ENCODE measurements around the gene VEGFA. TPM values are rescaled to one million over a fixed set of nuclear protein-coding genes. Genes with fewer than 3 reads are reported as not detected.

Gene VEGFA
- total and polyA plus RNA-seq, 5 donors: 163 to 296 (median 246) TPM

DNA sequence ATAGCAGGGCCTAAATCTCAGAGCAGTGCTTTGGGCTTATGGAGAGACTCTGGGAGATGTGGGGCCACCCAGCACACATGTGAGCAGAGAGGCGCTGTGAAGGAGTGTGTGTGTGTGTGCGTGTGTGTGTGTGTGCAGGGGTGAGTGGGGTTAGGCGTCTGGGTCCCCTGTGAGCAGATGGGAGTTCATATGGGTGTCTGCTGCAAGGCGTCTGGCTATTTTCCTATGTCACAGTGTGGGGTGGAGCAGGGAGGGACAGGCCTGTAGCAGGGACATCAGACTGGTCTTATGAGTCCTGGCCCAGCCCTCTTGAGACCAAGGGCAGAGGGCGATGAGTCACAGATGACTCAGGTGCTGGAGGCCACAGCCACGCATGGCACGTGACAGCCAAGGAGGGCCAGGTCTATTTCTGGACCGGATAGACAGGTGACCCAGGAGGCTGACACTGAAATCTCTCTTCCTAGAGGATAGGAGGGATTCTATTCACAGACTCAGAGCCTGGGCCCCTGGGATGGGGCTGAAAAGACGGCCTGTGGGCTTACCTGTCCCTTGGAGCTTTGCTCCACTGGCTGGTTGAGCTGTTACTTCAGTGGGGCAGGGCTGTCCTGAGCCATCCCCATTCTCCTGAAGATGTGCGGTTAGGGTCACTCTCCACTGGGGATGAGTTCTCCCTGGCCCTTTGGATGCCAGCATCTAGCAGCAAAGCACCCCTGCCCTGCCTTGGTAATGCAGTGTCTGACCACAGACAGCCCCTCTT, 28.9 kb downstream of the VEGFA start:
- H3K27ac ChIP-seq (ENCODE audit: low read length): no peak overlapping the region
- intact Hi-C loops (cut with DNase I): no loop called here
- peak; percentile 57 to 66 for ATAC-seq
- peaks cover 4% of the 10 kb centered on the region for H3K4me1 ChIP-seq (ENCODE audit: control insufficient read depth, insufficient read depth, low read length)
- DNase-seq: no peak
- WGBS: 70% methylated on average over 10 of the region's 10 CpGs
- no peak overlapping the region for H3K4me3 ChIP-seq (ENCODE audit: low read length)
- no peaks in the 10 kb centered on the region for H3K9me3 ChIP-seq (ENCODE audit: control insufficient read depth, low read length)
- H3K27me3 ChIP-seq (ENCODE audit: control insufficient read depth, insufficient read depth): no peaks in the 10 kb centered on the region

DNA sequence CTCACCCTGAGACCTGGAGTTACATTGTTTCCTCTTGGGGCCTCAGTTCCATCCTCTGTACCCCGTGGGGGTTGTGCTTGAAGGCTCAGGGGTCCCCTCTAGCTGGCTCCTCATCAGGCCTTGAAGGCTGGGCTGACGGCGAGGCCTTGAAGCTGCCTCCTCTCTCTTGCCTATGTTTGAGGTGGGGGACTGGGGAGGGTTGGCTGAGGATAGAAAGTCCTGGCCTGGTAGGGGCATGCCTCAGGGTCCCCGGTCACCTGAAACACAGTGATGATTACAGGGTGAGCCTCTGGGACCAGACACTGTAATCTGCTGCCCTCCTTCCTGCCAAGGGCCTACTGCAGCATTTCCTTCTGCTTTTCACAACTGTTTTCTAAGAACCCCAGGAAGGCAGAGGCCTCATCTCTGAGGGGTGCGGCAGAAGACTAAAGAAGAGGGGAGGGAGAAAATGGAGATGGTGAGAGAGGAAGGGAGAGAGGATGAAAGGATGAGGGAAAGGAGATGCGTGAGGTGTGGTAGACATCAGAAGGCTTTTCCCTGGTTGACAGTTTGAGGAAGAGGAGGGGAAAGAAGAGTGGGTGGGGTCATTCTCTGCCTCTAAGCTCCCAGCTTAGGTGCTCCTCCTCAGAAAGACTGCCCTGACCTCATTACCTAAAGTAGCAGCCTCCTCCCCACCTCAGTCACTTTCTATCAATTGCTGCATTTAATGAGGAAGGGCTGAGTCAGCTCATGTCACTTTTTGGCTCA, 29.7 kb downstream of the VEGFA start:
- intact Hi-C loops (cut with DNase I): no loop called here

DNA sequence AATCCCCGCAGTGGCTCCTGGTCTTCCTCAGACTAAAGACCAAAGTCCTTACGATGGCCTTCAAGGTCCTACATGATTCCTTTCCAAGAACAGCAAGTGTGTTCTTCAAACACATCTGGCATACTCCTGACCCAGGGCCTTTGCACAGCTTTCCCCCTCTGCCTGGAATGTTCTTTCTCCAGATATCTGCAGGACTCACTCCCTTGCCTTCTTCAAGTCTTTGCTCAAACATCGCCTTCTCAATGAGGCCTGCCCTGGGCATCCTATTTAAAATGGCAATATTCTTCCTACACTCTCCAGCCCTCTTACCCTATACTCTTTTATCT, 30.2 kb downstream of the VEGFA start:
- H3K27me3 ChIP-seq (ENCODE audit: control insufficient read depth, insufficient read depth): no peaks in the 10 kb centered on the region
- no peak for DNase-seq
- intact Hi-C loops (cut with DNase I): no loop called here
- no peak overlapping the region for H3K27ac ChIP-seq (ENCODE audit: low read length)
- H3K9me3 ChIP-seq (ENCODE audit: control insufficient read depth, low read length): no peaks in the 10 kb centered on the region
- WGBS: 78% methylated on average over 3 of the region's 3 CpGs
- H3K4me1 ChIP-seq (ENCODE audit: control insufficient read depth, insufficient read depth, low read length): no peaks in the 10 kb centered on the region
- ATAC-seq: no peak
- no peak overlapping the region for H3K4me3 ChIP-seq (ENCODE audit: low read length)

More for the DNA sequence above, 29.7 kb downstream of the VEGFA start:
- 84% methylated on average over 6 of the region's 6 CpGs for WGBS
- Histone ChIP-seq H3K27ac (ENCODE audit: low read length) (no peak overlapping the region), H3K4me1 (ENCODE audit: control insufficient read depth, insufficient read depth, low read length) (peaks cover 2% of the 10 kb centered on the region), H3K27me3 (ENCODE audit: control insufficient read depth, insufficient read depth) (no peaks in the 10 kb centered on the region), H3K4me3 (ENCODE audit: low read length) (no peak overlapping the region), H3K9me3 (ENCODE audit: control insufficient read depth, low read length) (no peaks in the 10 kb centered on the region)
- DNase-seq: no peak
- no peak for ATAC-seq

DNA sequence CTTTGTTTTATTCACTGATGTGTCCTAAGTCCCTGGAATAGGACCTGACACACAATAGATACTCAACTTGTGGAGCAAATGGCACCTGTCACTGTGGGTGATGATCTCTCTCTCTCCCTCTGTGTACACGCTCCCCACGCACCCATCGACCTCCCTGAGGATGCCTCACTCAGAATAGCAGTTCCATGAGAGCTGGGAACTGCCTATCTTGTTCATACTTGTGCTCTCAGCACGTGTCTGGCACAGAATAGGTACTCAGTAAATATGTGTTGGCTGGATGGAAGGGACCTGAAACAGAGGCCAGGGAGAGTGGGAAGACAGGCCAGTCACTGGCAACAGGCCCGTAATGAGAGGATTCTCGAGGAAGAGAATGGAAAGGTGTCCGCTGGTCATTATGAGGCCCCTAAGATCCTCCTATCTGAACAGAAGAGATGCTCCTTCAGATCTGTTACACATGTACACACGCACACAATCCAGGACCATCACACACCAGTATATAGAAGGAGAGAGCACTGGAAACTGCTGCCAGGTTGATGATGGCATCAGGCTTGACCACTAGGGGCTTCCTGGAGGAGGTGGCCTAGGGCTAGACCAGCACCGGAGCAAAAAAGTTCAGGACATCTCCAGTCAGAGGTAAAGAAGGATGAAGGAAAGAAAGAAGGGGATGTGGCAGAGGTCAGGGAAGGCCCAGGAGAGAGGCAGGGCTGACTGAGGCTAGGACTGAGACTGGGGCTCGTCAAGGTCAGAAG, 30.9 kb downstream of the VEGFA start:
- Histone ChIP-seq H3K27me3 (ENCODE audit: control insufficient read depth, insufficient read depth) (no peaks in the 10 kb centered on the region), H3K4me3 (ENCODE audit: low read length) (no peak overlapping the region), H3K9me3 (ENCODE audit: control insufficient read depth, low read length) (no peaks in the 10 kb centered on the region), H3K4me1 (ENCODE audit: control insufficient read depth, insufficient read depth, low read length) (no peaks in the 10 kb centered on the region), H3K27ac (ENCODE audit: low read length) (peak overlapping the region; percentile 27)
- DNase-seq (peak in 1 of 3 donors; percentile 33), ATAC-seq (peak; percentile 27 to 44)
- WGBS: 78% methylated on average over 10 of the region's 10 CpGs
- intact Hi-C loops (cut with DNase I): no loop called here

DNA sequence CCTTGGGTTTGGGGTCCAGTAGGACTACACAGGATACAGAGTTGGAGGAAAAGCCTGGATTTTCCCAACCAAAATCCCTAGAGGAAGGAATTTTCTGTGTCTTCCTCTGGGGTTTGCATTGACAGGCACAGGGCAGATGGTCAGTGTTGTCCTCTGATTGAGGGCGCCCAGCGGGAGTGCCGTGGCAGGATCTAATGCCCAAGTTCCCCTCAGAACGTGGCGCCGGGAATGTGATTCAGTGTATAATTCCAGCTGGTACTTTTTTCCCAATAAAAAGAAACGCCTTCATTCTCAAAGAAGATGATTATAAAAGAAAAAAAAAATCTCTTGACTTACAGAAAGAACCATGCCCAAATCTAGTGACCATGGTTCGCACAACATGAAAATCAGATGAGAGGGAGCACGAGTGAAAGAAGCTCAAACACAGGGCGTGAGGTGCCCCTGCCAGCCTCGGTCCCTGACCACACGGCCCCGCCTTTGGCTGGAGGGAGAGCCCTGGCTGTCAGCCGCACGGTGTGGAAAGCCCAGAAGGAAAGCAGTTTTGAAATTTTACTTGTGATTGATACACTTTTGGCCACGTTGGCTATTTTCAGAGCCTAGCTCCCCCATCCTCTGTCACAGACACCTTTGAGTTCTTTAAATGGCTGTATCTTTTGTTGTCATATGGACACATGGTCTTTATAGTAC, 31.6 kb downstream of the VEGFA start:
- intact Hi-C loops (cut with DNase I): no loop called here
- ATAC-seq: no peak
- H3K27me3 ChIP-seq (ENCODE audit: control insufficient read depth, insufficient read depth): no peaks in the 10 kb centered on the region
- no peaks in the 10 kb centered on the region for H3K4me1 ChIP-seq (ENCODE audit: control insufficient read depth, insufficient read depth, low read length)
- H3K27ac ChIP-seq (ENCODE audit: low read length): no peak overlapping the region
- H3K9me3 ChIP-seq (ENCODE audit: control insufficient read depth, low read length): no peaks in the 10 kb centered on the region
- no peak overlapping the region for H3K4me3 ChIP-seq (ENCODE audit: low read length)
- DNase-seq: no peak
- 79% methylated on average over 16 of the region's 16 CpGs for WGBS

DNA sequence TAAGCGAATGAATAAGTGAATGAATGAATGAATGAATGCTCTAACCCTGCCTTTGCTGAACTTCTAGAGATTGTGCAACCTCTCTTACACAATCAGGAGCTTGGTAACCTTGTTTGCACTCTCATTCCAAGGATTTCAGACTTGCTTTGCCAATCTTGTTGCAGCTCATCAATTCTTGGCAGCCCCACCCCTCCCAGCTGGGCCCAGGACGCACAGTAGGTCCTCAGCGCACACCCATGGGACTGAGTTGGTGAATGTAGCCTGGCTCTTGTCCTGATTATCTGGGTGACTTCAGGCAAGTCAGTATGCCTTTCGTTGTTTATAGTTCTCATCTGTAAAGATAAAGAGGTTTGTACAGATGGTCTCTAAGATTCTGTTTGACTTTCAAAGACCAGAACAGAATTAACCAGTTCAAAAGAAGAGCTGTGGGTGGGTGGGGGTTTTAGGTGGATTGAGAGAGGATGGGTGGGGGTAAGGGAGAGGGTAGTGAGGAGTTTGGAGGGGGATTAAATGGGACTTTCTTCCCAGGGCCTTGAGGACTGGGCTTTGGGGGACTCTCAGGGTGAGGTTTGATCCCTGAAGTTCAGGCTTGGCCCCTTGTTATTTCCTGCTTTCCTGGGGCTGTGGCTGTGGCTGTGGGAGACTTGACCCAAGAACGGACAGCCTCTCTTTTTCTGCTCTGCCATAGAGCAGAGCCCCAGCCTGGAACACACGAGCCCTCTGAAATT, 33.2 kb downstream of the VEGFA start:
- DNase-seq: peak; percentile 43 to 80 (median 77)
- H3K27ac ChIP-seq (ENCODE audit: low read length): no peak overlapping the region
- H3K27me3 ChIP-seq (ENCODE audit: control insufficient read depth, insufficient read depth): no peaks in the 10 kb centered on the region
- no peaks in the 10 kb centered on the region for H3K4me1 ChIP-seq (ENCODE audit: control insufficient read depth, insufficient read depth, low read length)
- H3K9me3 ChIP-seq (ENCODE audit: control insufficient read depth, low read length): no peaks in the 10 kb centered on the region
- no peak for ATAC-seq
- WGBS: 55% methylated on average over 6 of the region's 6 CpGs
- intact Hi-C loops (cut with DNase I): no loop called here
- H3K4me3 ChIP-seq (ENCODE audit: low read length): no peak overlapping the region

DNA sequence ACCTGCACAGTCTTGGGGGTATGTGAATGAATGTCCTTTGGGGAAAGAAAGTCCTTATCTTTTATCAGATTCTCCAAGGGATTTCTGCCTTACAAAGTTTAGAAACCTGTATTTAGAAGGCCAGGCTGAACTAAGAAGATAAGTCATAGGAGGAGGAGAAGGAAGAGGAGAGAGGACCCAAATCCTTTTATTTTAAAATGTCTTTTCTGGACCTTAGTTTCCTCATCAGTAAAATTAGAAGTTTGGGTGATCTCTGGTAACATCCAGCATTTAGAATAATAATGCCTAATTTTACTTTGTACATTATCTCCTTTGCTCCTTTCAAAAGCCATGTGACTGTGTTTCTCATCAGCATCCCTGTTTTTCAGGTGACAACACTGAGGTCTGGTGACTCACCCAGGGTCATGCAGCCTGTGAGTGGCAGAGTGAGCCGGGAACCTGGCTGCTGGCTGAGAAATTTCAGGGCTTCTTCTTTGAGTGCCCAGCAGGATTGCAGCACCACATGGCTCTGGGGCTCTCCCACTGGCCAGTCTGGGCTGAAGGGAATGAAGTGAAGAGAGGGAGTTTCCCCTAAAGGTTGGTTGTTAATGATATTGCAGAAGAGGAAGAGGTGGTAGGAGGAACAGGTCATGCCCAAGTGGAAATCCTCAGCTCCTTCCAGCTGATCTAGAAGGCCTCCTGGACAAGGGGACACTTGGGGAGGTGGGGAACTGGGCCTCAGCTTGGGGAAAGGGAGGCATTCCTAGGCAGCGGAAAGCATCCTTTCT, 34.0 kb downstream of the VEGFA start:
- WGBS: 80% methylated on average over 2 of the region's 2 CpGs
- H3K9me3 ChIP-seq (ENCODE audit: control insufficient read depth, low read length): no peaks in the 10 kb centered on the region
- H3K4me1 ChIP-seq (ENCODE audit: control insufficient read depth, insufficient read depth, low read length): no peaks in the 10 kb centered on the region
- ATAC-seq (no peak), DNase-seq (no peak)
- H3K27me3 ChIP-seq (ENCODE audit: control insufficient read depth, insufficient read depth): no peaks in the 10 kb centered on the region
- intact Hi-C loops (cut with DNase I): no loop called here
- no peak overlapping the region for H3K4me3 ChIP-seq (ENCODE audit: low read length)
- no peak overlapping the region for H3K27ac ChIP-seq (ENCODE audit: low read length)

DNA sequence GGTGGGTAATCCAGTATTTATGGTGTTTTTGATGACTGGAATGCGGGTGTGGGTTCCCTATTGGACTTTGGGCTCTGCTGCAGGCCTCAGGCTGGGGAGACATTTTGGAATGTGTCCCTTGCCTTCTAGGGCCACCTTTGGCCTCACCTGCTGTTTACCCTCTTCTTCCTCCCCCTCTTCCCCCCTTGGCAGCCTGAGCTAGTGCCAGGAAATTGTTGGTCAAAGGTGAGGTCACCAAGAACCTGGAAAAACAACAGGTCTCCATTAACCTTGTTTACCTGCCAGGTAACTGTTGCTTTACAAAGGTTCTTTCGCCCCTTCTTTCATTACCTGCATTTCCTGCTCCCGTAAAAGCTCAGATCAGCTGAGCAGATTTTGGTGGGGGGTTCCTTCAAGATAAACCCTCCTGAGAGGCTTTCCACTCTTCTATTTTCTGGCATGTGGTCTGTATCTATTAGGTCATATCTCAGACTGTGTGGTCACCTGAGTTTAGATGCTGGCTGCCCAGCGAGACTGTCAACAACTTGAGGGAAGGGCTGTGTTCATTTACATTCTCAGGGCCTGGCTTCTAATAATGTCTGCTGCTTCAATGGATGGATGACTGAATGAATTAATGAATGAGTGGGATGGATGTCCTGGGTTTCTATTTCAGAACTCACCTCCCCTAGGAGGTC, 34.7 kb downstream of the VEGFA start:
- no peak for DNase-seq
- no peak overlapping the region for H3K4me3 ChIP-seq (ENCODE audit: low read length)
- WGBS: 95% methylated on average over 4 of the region's 4 CpGs
- no peaks in the 10 kb centered on the region for H3K27me3 ChIP-seq (ENCODE audit: control insufficient read depth, insufficient read depth)
- no peaks in the 10 kb centered on the region for H3K9me3 ChIP-seq (ENCODE audit: control insufficient read depth, low read length)
- no peaks in the 10 kb centered on the region for H3K4me1 ChIP-seq (ENCODE audit: control insufficient read depth, insufficient read depth, low read length)
- no peak overlapping the region for H3K27ac ChIP-seq (ENCODE audit: low read length)
- ATAC-seq: no peak
- intact Hi-C loops (cut with DNase I): no loop called here

DNA sequence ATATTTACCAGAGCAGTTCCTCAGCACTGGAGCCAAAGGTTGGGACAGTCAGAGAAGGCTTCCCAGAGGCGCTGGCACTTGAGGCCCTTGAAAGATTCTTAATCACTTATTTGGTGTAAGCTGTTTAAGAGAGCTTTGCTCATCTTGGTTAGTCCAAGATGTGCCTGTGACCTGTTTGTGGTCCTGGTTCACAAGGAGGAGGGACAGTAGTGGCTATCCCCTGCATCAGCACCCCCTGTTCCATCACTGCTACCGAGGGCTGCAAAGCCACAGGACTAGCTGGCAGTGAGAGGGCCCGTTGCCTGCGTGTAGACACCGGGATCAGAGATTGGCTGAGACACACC, 35.7 kb downstream of the VEGFA start:
- ATAC-seq (no peak), DNase-seq (no peak)
- H3K4me3 ChIP-seq (ENCODE audit: low read length): no peak overlapping the region
- WGBS: 90% methylated on average over 5 of the region's 5 CpGs
- no peak overlapping the region for H3K27ac ChIP-seq (ENCODE audit: low read length)
- no peaks in the 10 kb centered on the region for H3K9me3 ChIP-seq (ENCODE audit: control insufficient read depth, low read length)
- intact Hi-C loops (cut with DNase I): no loop called here
- no peaks in the 10 kb centered on the region for H3K27me3 ChIP-seq (ENCODE audit: control insufficient read depth, insufficient read depth)
- no peaks in the 10 kb centered on the region for H3K4me1 ChIP-seq (ENCODE audit: control insufficient read depth, insufficient read depth, low read length)

Data from right cardiac atrium (tissue), 5 donors.